HCT116 (cell line): ENCODE results near the gene UBE2D1. TPM values are rescaled to one million over a fixed set of nuclear protein-coding genes. Genes with fewer than 3 reads are reported as not detected.

Source experiments
- ATAC-seq: fragments of 200-7000 bp; cut with Tn5 transposase; 2 replicates; pipeline ENCODE4 v1.9.1; 2020; ENCODE audit warnings: mild to moderate bottlenecking, moderate library complexity
- BruUV-seq: library from RNA; stranded (reverse); fragments of 400-500 nt; replicated peaks from 2 replicates; lab custom pipeline; 2021; lab: Mats Ljungman, UMichigan
- CTCF ChIA-PET: fragments of 300-600 bp; sonication (Branson Sonifier 250); formaldehyde crosslinking; loops from one replicate; lab custom pipeline; 2021; ENCODE audit warnings: antibody characterized with exemption; lab: Charles Lee
- POLR2A ChIA-PET: fragments of 300-600, 350-600 bp; sonication (Branson Sonifier 250); formaldehyde crosslinking; loops from one replicate; lab custom pipeline; 2021; ENCODE audit warnings: antibody characterized with exemption; lab: Charles Lee
- RAD21 ChIA-PET, 2 experiments: fragments of 300-600 bp; sonication (Branson Sonifier 250); formaldehyde crosslinking; loops; one replicate each; lab custom pipeline; 2023; ENCODE audit warnings: low total read pairs in 2 of 2; ENCODE audit not compliant: uncharacterized antibody in 2 of 2, unreplicated experiment in 2 of 2, low non-redundant PET in 1 of 2; lab: Charles Lee
- DNase-seq: peaks from one replicate; pipeline ENCODE4 v3.0.0-alpha.2; 2010; ENCODE audit warnings: low read depth, low spot score
- H2AFZ ChIP-seq: fragments of 200-600 bp; shearing (Covaris generic), sonication (generic); 2 replicates; pipeline ENCODE4 v1.6.1; 2017; ENCODE audit warnings: low read depth, mixed run types, mixed read lengths, antibody characterized with exemption, low read length; ENCODE audit not compliant: poor library complexity, severe bottlenecking
- H3K27ac ChIP-seq: 2 replicates; pipeline ENCODE4 v1.5.1; 2012; ENCODE audit warnings: low read depth, low read length
- H3K27me3 ChIP-seq: fragments of 200-600 bp; sonication (generic); 2 replicates; pipeline ENCODE4 v1.6.1; 2016; ENCODE audit warnings: mixed run types, low read length, mixed read lengths; ENCODE audit not compliant: insufficient read depth
- H3K36me3 ChIP-seq, 2 experiments: fragments of 200-500 bp in 1 of 2; fragments of 200-600 bp in 1 of 2; sonication (Bioruptor generic) in 1 of 2; sonication (generic) in 1 of 2; 2 replicates each; pipeline versions ENCODE4 v1.5.1 to v1.6.1; 2014 to 2016; ENCODE audit warnings: low read length in 2 of 2, inconsistent platforms in 1 of 2, mixed read lengths in 1 of 2, mixed run types in 1 of 2; ENCODE audit not compliant: insufficient read depth in 2 of 2, control insufficient read depth in 1 of 2
- H3K4me1 ChIP-seq, 2 experiments: fragments of 200-600 bp in 1 of 2; sonication (generic) in 1 of 2; 2 replicates each; pipeline versions ENCODE4 v1.5.1 to v1.6.1; 2012 to 2017; ENCODE audit warnings: low read length in 2 of 2, inconsistent platforms in 1 of 2, mild to moderate bottlenecking in 1 of 2, mixed read lengths in 1 of 2, mixed run types in 1 of 2, moderate library complexity in 1 of 2; ENCODE audit not compliant: insufficient read depth in 2 of 2, control insufficient read depth in 1 of 2
- H3K4me2 ChIP-seq: fragments of 200-600 bp; sonication (generic); 2 replicates; pipeline ENCODE4 v1.6.1; 2017; ENCODE audit warnings: mixed run types, low read length, mixed read lengths
- H3K4me3 ChIP-seq, 2 experiments: fragments of 200-600 bp in 1 of 2; sonication (generic) in 1 of 2; replicated peaks in 1 of 2; 2 replicates each; pipeline ENCODE4 v1.5.1; 2011 to 2016; ENCODE audit warnings: low read length in 2 of 2, control low read depth in 1 of 2, low read depth in 1 of 2, mild to moderate bottlenecking in 1 of 2, mixed read lengths in 1 of 2, mixed run types in 1 of 2
- H3K79me2 ChIP-seq: fragments of 200-600 bp; sonication (generic); 2 replicates; pipeline ENCODE4 v1.6.1; 2017; ENCODE audit warnings: mild to moderate bottlenecking, mixed run types, low read length, moderate library complexity, mixed read lengths; ENCODE audit not compliant: insufficient read depth
- H3K9ac ChIP-seq: fragments of 200-600 bp; sonication (generic); 2 replicates; pipeline ENCODE4 v1.6.1; 2016; ENCODE audit warnings: low read length, mixed read lengths
- H3K9me2 ChIP-seq: fragments of 200-600 bp; sonication (generic), shearing (Covaris generic); 2 replicates; pipeline ENCODE4 v1.6.1; 2017; ENCODE audit warnings: mixed run types, mild to moderate bottlenecking, moderate library complexity; ENCODE audit not compliant: insufficient read depth
- H3K9me3 ChIP-seq, 2 experiments: fragments of 200-500 bp in 1 of 2; fragments of 200-600 bp in 1 of 2; sonication (Bioruptor generic) in 1 of 2; sonication (generic) in 1 of 2; 2 replicates each; pipeline ENCODE4 v1.6.1; 2014 to 2017; ENCODE audit warnings: low read length in 2 of 2, mixed read lengths in 2 of 2, inconsistent platforms in 1 of 2, low read depth in 1 of 2, mild to moderate bottlenecking in 1 of 2, mixed run types in 1 of 2, moderate library complexity in 1 of 2; ENCODE audit not compliant: control insufficient read depth in 1 of 2, insufficient read depth in 1 of 2
- H4K20me1 ChIP-seq: fragments of 200-600 bp; sonication (generic), shearing (Covaris generic); 2 replicates; pipeline ENCODE4 v1.6.1; 2017; ENCODE audit warnings: mixed run types, mild to moderate bottlenecking, moderate library complexity; ENCODE audit not compliant: insufficient read depth
- ATF3 ChIP-seq: IDR thresholded peaks from 2 replicates; pipeline ENCODE4 v1.6.1; 2012
- CEBPB ChIP-seq: IDR thresholded peaks from 2 replicates; pipeline ENCODE4 v1.6.1; 2012; ENCODE audit warnings: low read depth
- EGR1 ChIP-seq: IDR thresholded peaks from 2 replicates; pipeline ENCODE4 v1.6.1; 2012; ENCODE audit warnings: low read depth
- ELF1 ChIP-seq: IDR thresholded peaks from 2 replicates; pipeline ENCODE4 v1.6.1; 2012; ENCODE audit warnings: low read depth, borderline replicate concordance
- MAX ChIP-seq: IDR thresholded peaks from 2 replicates; pipeline ENCODE4 v1.6.1; 2012
- RAD21 ChIP-seq: IDR thresholded peaks from 2 replicates; pipeline ENCODE4 v1.6.1; 2012; ENCODE audit warnings: low read depth, mild to moderate bottlenecking
- REST ChIP-seq: IDR thresholded peaks from 2 replicates; pipeline ENCODE4 v1.6.1; 2012; ENCODE audit warnings: low read depth
- SIN3A ChIP-seq: IDR thresholded peaks from 2 replicates; pipeline ENCODE4 v1.6.1; 2012; ENCODE audit warnings: low read depth
- SP1 ChIP-seq: IDR thresholded peaks from 2 replicates; pipeline ENCODE4 v1.6.1; 2012; ENCODE audit warnings: low read depth
- ZNF274 ChIP-seq: fragments of 200-500 bp; sonication (Bioruptor generic); IDR thresholded peaks from 2 replicates; pipeline ENCODE4 v1.6.1; 2014; ENCODE audit warnings: mild to moderate bottlenecking, low read depth, low read length, inconsistent platforms
- intact Hi-C: fragments of 100-400 bp; cut with micrococcal nuclease; formaldehyde crosslinking; loops from 2 replicates; pipeline ENCODE4 v1.10.0; 2022
- total RNA-seq: library from RNA; stranded (reverse); gene quantifications from one replicate; pipeline ENCODE4 v1.2.1, GENCODE V29; 2021; ENCODE audit not compliant: unreplicated experiment

UBE2D1 gene
- total RNA-seq, 1 experiment from 2014 or later: 15.5 TPM

GRCh38 chr10:58393317-58393716 lies 58.5 kb downstream of the UBE2D1 start:
- intact Hi-C loops: loop anchor here (5.0 kb wide), 1 partner anchor 216 kb away; no protein-coding TSS in a partner anchor
- Histone ChIP-seq H3K27me3 (no peaks in the 10 kb centered on the region), H3K4me2 (no peak overlapping the region), H3K27ac (no peak overlapping the region), H2AFZ (no peak overlapping the region), H3K9ac (no peak overlapping the region), H3K4me3 (no peak overlapping the region), H3K36me3 (peaks cover 48 to 72% of the 10 kb centered on the region in 2 experiments), H3K9me2 (no peaks in the 10 kb centered on the region), H4K20me1 (peaks cover 9% of the 10 kb centered on the region; the same call in 1 of the 2 replicates), H3K79me2 (peaks cover 47% of the 10 kb centered on the region), H3K4me1 (no peaks in the 10 kb centered on the region), H3K9me3 (no peaks in the 10 kb centered on the region)
- ChIA-PET POLR2A (no interaction called here), CTCF (interaction anchor here (0.9 to 1.2 kb wide), 2 partner anchors 93 to 216 kb away, joined by 3 to 4 read pairs; no protein-coding TSS in a partner anchor), RAD21 (no interaction called here)
- BruUV-seq: no TSS peak
- ATAC-seq (no peak), DNase-seq (no peak)
- TF ChIP-seq ZNF274 (no peak), RAD21 (peak; percentile 25; the same call in 1 of the 2 replicates), ATF3 (no peak)

- no peak for DNase-seq
- H3K9me2 ChIP-seq: no peaks in the 10 kb centered on the region
- intact Hi-C loops: loop anchor here (5.0 kb wide), 1 partner anchor 217 kb away; no protein-coding TSS in a partner anchor
- H3K36me3 ChIP-seq: peaks cover 39 to 61% of the 10 kb centered on the region in 2 experiments
- ChIA-PET RAD21 (no interaction called here), CTCF (no interaction called here), POLR2A (no interaction called here)
- no peak overlapping the region for H3K4me2 ChIP-seq
- H3K79me2 ChIP-seq: peaks cover 35% of the 10 kb centered on the region
- H3K9me3 ChIP-seq: no peaks in the 10 kb centered on the region
- no peaks in the 10 kb centered on the region for H3K4me1 ChIP-seq
- H3K27me3 ChIP-seq: no peaks in the 10 kb centered on the region
- no peak for ATAC-seq
- no peak overlapping the region for H2AFZ ChIP-seq
- TF ChIP-seq ATF3: no peak
- TF ChIP-seq EGR1: no peak
- TF ChIP-seq MAX: no peak
- no peak for TF ChIP-seq CEBPB
- TF ChIP-seq SP1: no peak
- TF ChIP-seq ELF1: no peak
- no peak for TF ChIP-seq SIN3A
- TF ChIP-seq REST: no peak
- H3K27ac ChIP-seq: no peak overlapping the region
- no TSS peak for BruUV-seq
- no peak overlapping the region for H3K4me3 ChIP-seq
- H3K9ac ChIP-seq: no peak overlapping the region
- H4K20me1 ChIP-seq: peaks cover 9% of the 10 kb centered on the region; the same call in 1 of the 2 replicates
Measured at GRCh38 chr10:58394471-58394870, 59.7 kb downstream of the UBE2D1 start.
